ENCODE measurements around the gene CEP128. TPM values are rescaled to one million over a fixed set of nuclear protein-coding genes. Genes with fewer than 3 reads are reported as not detected.

CEP128 gene
- total RNA-seq, 1 experiment from 2014 or later = 16.7 TPM

DNA sequence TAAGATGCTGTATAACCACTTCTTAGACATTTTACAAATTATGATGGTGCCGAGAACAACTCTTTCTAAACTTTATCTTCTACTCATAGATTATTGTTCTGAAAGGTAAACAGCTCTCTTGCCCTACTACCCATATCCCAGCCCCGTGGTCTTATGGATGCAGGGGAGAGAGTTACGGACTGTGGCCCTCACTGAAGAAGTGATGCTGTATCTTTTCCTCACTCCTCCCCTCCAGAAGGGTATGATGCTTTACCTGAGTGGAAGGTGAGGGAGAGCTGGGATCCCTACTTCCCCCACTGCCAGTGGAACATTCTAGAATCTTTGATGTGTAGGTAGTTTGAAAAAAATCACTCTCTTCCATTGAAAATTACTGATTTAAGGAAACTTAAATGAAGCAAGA, 17.4 kb upstream of the CEP128 start:
- H3K4me1 Mint-ChIP-seq (ENCODE audit: low read depth, unreplicated experiment) = no peaks in the 10 kb centered on the region
- no peak overlapping the region for H3K4me3 Mint-ChIP-seq (ENCODE audit: unreplicated experiment)
- H3K27me3 Mint-ChIP-seq (ENCODE audit: insufficient read depth, unreplicated experiment) = peaks cover 19% of the 10 kb centered on the region
- CTCF ChIA-PET = interaction anchor here (0.6 kb wide), 1 partner anchor 1066 kb away, joined by 3 read pairs; no protein-coding TSS in a partner anchor
- TF ChIP-seq, protein P1, sequence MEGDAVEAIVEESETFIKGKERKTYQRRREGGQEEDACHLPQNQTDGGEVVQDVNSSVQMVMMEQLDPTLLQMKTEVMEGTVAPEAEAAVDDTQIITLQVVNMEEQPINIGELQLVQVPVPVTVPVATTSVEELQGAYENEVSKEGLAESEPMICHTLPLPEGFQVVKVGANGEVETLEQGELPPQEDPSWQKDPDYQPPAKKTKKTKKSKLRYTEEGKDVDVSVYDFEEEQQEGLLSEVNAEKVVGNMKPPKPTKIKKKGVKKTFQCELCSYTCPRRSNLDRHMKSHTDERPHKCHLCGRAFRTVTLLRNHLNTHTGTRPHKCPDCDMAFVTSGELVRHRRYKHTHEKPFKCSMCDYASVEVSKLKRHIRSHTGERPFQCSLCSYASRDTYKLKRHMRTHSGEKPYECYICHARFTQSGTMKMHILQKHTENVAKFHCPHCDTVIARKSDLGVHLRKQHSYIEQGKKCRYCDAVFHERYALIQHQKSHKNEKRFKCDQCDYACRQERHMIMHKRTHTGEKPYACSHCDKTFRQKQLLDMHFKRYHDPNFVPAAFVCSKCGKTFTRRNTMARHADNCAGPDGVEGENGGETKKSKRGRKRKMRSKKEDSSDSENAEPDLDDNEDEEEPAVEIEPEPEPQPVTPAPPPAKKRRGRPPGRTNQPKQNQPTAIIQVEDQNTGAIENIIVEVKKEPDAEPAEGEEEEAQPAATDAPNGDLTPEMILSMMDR (IDR thresholded peaks at IDR 0.05; ENCODE audit: insufficient read depth in 1 of 2, low read depth in 1 of 2, low read length in 1 of 2, severe bottlenecking in 1 of 2, unreplicated experiment in 1 of 2) = no peak
- H3K27ac Mint-ChIP-seq (ENCODE audit: unreplicated experiment) = no peak overlapping the region
- no peak for DNase-seq
- POLR2A ChIA-PET = no interaction called here
- H3K9me3 Mint-ChIP-seq (ENCODE audit: unreplicated experiment) = no peaks in the 10 kb centered on the region
- H3K9me3 ChIP-seq = no peaks in the 10 kb centered on the region
- 0 out of 2 replicates have a peak, but pooled peaks cover 4% of the 10 kb centered on the region for H3K4me1 ChIP-seq
- BruUV-seq (replicated peaks) = no TSS peak
- H3K36me3 Mint-ChIP-seq (ENCODE audit: insufficient read depth, unreplicated experiment) = peaks cover 5% of the 10 kb centered on the region
- H3K36me3 ChIP-seq (ENCODE audit: control insufficient read depth, insufficient read depth, low read length) = no peaks in the 10 kb centered on the region
- peaks cover 4% of the 10 kb centered on the region for H3K27me3 ChIP-seq (replicated peaks; ENCODE audit: control insufficient read depth, insufficient read depth, low read length)
- intact Hi-C loops (cut with micrococcal nuclease; ENCODE audit: unreplicated experiment) = loop anchor here (10.0 kb wide), 1 partner anchor 506 kb away; no protein-coding TSS in a partner anchor
- H3K4me3 ChIP-seq (ENCODE audit: low read depth, low read length) = no peak overlapping the region

DNA sequence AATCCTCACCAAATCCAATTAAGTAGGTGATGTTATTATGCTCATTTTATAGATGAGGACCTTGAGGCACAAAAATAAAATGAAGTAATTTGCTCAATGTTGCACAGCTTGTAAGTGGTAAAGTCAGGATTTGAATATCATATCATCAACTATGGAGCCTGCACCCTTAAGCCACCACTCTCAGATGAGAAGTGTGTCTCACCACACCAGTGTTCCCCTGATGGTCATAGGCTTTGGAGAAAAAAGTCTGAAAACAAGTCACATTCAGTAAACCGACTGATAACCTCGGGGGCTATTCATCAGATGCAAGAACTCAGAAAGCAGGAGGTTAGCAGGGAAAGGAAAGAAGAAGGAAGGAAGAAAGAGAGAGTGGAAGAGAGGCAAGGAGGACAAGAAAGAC, 16.7 kb upstream of the CEP128 start:
- Histone ChIP-seq H3K27me3 (replicated peaks; ENCODE audit: control insufficient read depth, insufficient read depth, low read length) (peaks cover 4% of the 10 kb centered on the region), H3K4me3 (ENCODE audit: low read depth, low read length) (no peak overlapping the region), H3K36me3 (ENCODE audit: control insufficient read depth, insufficient read depth, low read length) (no peaks in the 10 kb centered on the region), H3K9me3 (no peaks in the 10 kb centered on the region), H3K4me1 (0 out of 2 replicates have a peak, but pooled peaks cover 4% of the 10 kb centered on the region)
- Mint-ChIP-seq H3K9me3 (ENCODE audit: unreplicated experiment) (no peaks in the 10 kb centered on the region), H3K4me1 (ENCODE audit: low read depth, unreplicated experiment) (no peaks in the 10 kb centered on the region), H3K4me3 (ENCODE audit: unreplicated experiment) (no peak overlapping the region), H3K27me3 (ENCODE audit: insufficient read depth, unreplicated experiment) (peaks cover 19% of the 10 kb centered on the region), H3K36me3 (ENCODE audit: insufficient read depth, unreplicated experiment) (peaks cover 5% of the 10 kb centered on the region), H3K27ac (ENCODE audit: unreplicated experiment) (no peak overlapping the region)
- no peak for DNase-seq
- TF ChIP-seq, protein P1 (IDR thresholded peaks at IDR 0.05; ENCODE audit: insufficient read depth in 1 of 2, low read depth in 1 of 2, low read length in 1 of 2, severe bottlenecking in 1 of 2, unreplicated experiment in 1 of 2) = no peak
- no TSS peak for BruUV-seq (replicated peaks)
- POLR2A ChIA-PET = interaction anchor here (0.6 kb wide), 1 partner anchor 19 kb away, joined by 5 read pairs; no protein-coding TSS in a partner anchor
- intact Hi-C loops (cut with micrococcal nuclease; ENCODE audit: unreplicated experiment) = loop anchor here (10.0 kb wide), 1 partner anchor 507 kb away; no protein-coding TSS in a partner anchor
- CTCF ChIA-PET = interaction anchor here (0.6 kb wide), 1 partner anchor 1066 kb away, joined by 3 read pairs; no protein-coding TSS in a partner anchor

- Mint-ChIP-seq H3K36me3 (ENCODE audit: insufficient read depth, unreplicated experiment) (peaks cover 5% of the 10 kb centered on the region), H3K27ac (ENCODE audit: unreplicated experiment) (no peak overlapping the region), H3K9me3 (ENCODE audit: unreplicated experiment) (no peaks in the 10 kb centered on the region), H3K4me1 (ENCODE audit: low read depth, unreplicated experiment) (no peaks in the 10 kb centered on the region), H3K4me3 (ENCODE audit: unreplicated experiment) (no peak overlapping the region), H3K27me3 (ENCODE audit: insufficient read depth, unreplicated experiment) (peaks cover 19% of the 10 kb centered on the region)
- Histone ChIP-seq H3K4me3 (ENCODE audit: low read depth, low read length) (no peak overlapping the region), H3K36me3 (ENCODE audit: control insufficient read depth, insufficient read depth, low read length) (no peaks in the 10 kb centered on the region), H3K9me3 (no peaks in the 10 kb centered on the region), H3K4me1 (0 out of 2 replicates have a peak, but pooled peaks cover 4% of the 10 kb centered on the region), H3K27me3 (replicated peaks; ENCODE audit: control insufficient read depth, insufficient read depth, low read length) (peaks cover 4% of the 10 kb centered on the region)
- BruUV-seq (replicated peaks) = no TSS peak
- DNase-seq = no peak
- TF ChIP-seq, protein P1 (IDR thresholded peaks at IDR 0.05; ENCODE audit: insufficient read depth in 1 of 2, low read depth in 1 of 2, low read length in 1 of 2, severe bottlenecking in 1 of 2, unreplicated experiment in 1 of 2) = no peak
- intact Hi-C loops (cut with micrococcal nuclease; ENCODE audit: unreplicated experiment) = loop anchor here (10.0 kb wide), 1 partner anchor 507 kb away; no protein-coding TSS in a partner anchor
- CTCF ChIA-PET = no interaction called here
- POLR2A ChIA-PET = interaction anchor here (0.6 kb wide), 1 partner anchor 20 kb away, joined by 5 read pairs; no protein-coding TSS in a partner anchor
These were observed 16.1 kb upstream of the CEP128 start for GRCh38 chr14:80957613-80958012.

Data from Caco-2 (cell line).